GM12878 (cell line): ENCODE data around the gene TRIM40.

Experiments used
- JUND ChIP-seq: IDR thresholded peaks from 2 replicates; pipeline ENCODE4 v1.6.1; 2012; ENCODE audit warnings: low read depth, mild to moderate bottlenecking, low read length, improper control_type of control experiment, moderate library complexity
- YY1 ChIP-seq: IDR thresholded peaks from 2 replicates; pipeline ENCODE4 v1.6.1; 2011; ENCODE audit warnings: low read depth, mild to moderate bottlenecking, low read length
- ZBED1 ChIP-seq: IDR thresholded peaks from 2 replicates; pipeline ENCODE4 v1.6.1; 2016; ENCODE audit warnings: borderline replicate concordance
- TF ChIP-seq, protein P1 (sequence below): IDR thresholded peaks from 2 replicates; pipeline ENCODE4 v1.6.1; 2012; ENCODE audit warnings: mild to moderate bottlenecking, low read depth, low read length
- TF ChIP-seq, protein P2 (sequence below), 3 experiments: IDR thresholded peaks in 2 of 3; conservative IDR thresholded peaks in 1 of 3; 2 replicates each; pipeline ENCODE4 v1.5.1; 2011; ENCODE audit warnings: low read depth in 3 of 3, low read length in 3 of 3, mild to moderate bottlenecking in 3 of 3, control low read depth in 2 of 3, moderate library complexity in 2 of 3, inconsistent platforms in 1 of 3, mixed read lengths in 1 of 3; ENCODE audit not compliant: control insufficient read depth in 2 of 3, insufficient read depth in 1 of 3; ENCODE audit errors: extremely low read depth in 1 of 3
- TF ChIP-seq, protein P3 (sequence below): IDR thresholded peaks from 2 replicates; pipeline ENCODE4 v1.6.1; 2012; ENCODE audit warnings: low read depth, low read length, improper control_type of control experiment
- TF ChIP-seq, protein P4 (sequence below): IDR thresholded peaks from 2 replicates; pipeline ENCODE4 v1.6.1; 2011; ENCODE audit warnings: low read depth, mild to moderate bottlenecking, low read length, moderate library complexity, borderline replicate concordance; ENCODE audit errors: extremely low read depth

DNA sequence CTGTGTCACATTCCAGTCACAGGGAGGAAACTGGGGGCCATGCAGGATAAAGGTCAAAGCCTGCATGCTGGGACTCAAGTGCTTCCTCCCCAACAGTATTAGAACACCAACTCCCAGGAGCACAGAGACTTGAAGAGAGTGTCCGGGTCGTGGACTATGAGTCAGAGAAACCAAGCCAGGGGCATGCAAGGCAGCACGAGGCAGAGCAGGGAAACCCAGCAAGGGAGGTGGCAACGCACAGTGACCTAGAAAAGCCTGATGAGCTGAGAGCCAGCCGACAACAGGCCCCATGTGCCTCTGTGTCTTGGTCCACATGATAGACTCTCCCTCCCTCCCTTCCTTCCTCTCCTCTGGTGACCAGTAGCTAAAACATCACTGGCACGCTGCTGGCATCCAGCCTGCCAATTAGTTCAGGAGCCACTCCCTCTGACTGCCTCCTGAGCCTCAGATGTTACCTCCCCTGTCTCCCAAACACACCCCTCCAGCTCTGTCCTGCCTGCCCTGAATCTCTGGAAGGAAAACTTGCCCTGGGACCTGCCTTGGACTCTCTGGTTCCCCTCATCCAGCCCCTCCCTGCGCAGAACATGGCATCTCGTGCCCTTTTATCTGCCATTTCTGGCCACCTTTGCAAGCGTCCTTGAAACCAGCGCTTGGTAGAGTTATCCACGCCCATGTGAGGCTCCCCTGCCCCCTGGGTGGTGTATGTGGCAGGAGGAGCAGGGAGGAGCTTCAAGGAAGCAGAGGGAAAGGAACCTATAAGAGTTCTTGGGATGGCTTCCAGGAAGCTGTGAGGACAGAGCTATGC, 44.2 kb upstream of the TRIM40 start:
- TF ChIP-seq, protein P1, sequence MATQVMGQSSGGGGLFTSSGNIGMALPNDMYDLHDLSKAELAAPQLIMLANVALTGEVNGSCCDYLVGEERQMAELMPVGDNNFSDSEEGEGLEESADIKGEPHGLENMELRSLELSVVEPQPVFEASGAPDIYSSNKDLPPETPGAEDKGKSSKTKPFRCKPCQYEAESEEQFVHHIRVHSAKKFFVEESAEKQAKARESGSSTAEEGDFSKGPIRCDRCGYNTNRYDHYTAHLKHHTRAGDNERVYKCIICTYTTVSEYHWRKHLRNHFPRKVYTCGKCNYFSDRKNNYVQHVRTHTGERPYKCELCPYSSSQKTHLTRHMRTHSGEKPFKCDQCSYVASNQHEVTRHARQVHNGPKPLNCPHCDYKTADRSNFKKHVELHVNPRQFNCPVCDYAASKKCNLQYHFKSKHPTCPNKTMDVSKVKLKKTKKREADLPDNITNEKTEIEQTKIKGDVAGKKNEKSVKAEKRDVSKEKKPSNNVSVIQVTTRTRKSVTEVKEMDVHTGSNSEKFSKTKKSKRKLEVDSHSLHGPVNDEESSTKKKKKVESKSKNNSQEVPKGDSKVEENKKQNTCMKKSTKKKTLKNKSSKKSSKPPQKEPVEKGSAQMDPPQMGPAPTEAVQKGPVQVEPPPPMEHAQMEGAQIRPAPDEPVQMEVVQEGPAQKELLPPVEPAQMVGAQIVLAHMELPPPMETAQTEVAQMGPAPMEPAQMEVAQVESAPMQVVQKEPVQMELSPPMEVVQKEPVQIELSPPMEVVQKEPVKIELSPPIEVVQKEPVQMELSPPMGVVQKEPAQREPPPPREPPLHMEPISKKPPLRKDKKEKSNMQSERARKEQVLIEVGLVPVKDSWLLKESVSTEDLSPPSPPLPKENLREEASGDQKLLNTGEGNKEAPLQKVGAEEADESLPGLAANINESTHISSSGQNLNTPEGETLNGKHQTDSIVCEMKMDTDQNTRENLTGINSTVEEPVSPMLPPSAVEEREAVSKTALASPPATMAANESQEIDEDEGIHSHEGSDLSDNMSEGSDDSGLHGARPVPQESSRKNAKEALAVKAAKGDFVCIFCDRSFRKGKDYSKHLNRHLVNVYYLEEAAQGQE = no peak
- TF ChIP-seq, protein P2, sequence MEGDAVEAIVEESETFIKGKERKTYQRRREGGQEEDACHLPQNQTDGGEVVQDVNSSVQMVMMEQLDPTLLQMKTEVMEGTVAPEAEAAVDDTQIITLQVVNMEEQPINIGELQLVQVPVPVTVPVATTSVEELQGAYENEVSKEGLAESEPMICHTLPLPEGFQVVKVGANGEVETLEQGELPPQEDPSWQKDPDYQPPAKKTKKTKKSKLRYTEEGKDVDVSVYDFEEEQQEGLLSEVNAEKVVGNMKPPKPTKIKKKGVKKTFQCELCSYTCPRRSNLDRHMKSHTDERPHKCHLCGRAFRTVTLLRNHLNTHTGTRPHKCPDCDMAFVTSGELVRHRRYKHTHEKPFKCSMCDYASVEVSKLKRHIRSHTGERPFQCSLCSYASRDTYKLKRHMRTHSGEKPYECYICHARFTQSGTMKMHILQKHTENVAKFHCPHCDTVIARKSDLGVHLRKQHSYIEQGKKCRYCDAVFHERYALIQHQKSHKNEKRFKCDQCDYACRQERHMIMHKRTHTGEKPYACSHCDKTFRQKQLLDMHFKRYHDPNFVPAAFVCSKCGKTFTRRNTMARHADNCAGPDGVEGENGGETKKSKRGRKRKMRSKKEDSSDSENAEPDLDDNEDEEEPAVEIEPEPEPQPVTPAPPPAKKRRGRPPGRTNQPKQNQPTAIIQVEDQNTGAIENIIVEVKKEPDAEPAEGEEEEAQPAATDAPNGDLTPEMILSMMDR (IDR thresholded peaks at IDR 0.05 in 2 of 3, conservative IDR thresholded peaks at IDR 0.05 in 1 of 3; ENCODE audit: control insufficient read depth in 2 of 3, extremely low read depth in 1 of 3, insufficient read depth in 1 of 3, low read depth in 3 of 3, low read length in 3 of 3) = no peak
- TF ChIP-seq, protein P3, sequence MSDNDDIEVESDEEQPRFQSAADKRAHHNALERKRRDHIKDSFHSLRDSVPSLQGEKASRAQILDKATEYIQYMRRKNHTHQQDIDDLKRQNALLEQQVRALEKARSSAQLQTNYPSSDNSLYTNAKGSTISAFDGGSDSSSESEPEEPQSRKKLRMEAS = no peak
- TF ChIP-seq YY1 (no peak), ZBED1 (no peak), JUND (no peak)
- TF ChIP-seq, protein P4, sequence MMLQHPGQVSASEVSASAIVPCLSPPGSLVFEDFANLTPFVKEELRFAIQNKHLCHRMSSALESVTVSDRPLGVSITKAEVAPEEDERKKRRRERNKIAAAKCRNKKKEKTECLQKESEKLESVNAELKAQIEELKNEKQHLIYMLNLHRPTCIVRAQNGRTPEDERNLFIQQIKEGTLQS = no peak
